ENCODE measurements around the gene PLXNA2. TPM values are rescaled to one million over a fixed set of nuclear protein-coding genes. Genes with fewer than 3 reads are reported as not detected.

Gene PLXNA2
- total and polyA plus RNA-seq, 2 of the 4 experiments (the other 2 are of a cell fraction): 0.72 to 1.1 TPM

- no peak overlapping the region for H2BK20ac ChIP-seq (ENCODE audit: low read depth, low read length)
- H3K27me3 ChIP-seq (ENCODE audit: control insufficient read depth, insufficient read depth, low read length): no peaks in the 10 kb centered on the region
- no peak overlapping the region for H3K14ac ChIP-seq (replicated peaks; ENCODE audit: low read depth, low read length)
- H3K9me3 ChIP-seq (ENCODE audit: control insufficient read depth, insufficient read depth, low read length): no peaks in the 10 kb centered on the region
- H3K4me2 ChIP-seq (ENCODE audit: low read depth, low read length): no peak overlapping the region
- in situ Hi-C loops (cut with MboI; ENCODE audit: low sequenced_read_pairs): no loop called here
- no peak overlapping the region for H2BK15ac ChIP-seq (ENCODE audit: low read depth, low read length)
- no peak overlapping the region for H2BK5ac ChIP-seq (ENCODE audit: low read depth, low read length, poor library complexity, severe bottlenecking)
- no peak overlapping the region for H2AK5ac ChIP-seq (ENCODE audit: low read depth, low read length)
- no CpG with 5 or more reads among the region's 6 CpGs for WGBS, 2 experiments (ENCODE audit: extremely low coverage in 2 of 2, insufficient read length in 1 of 2)
- H3K56ac ChIP-seq (ENCODE audit: extremely low read depth, insufficient read depth, low read length): no peak overlapping the region
- H3K9me1 ChIP-seq (ENCODE audit: insufficient read depth, low read length): no peaks in the 10 kb centered on the region; the same call in 1 of the 2 replicates
- H3K27ac ChIP-seq (ENCODE audit: insufficient read depth, low read length): no peak overlapping the region
- no peak overlapping the region for H4K5ac ChIP-seq (ENCODE audit: low read depth, low read length)
- intact Hi-C loops (cut with micrococcal nuclease): no loop called here
- H2AK9ac ChIP-seq (replicated peaks; ENCODE audit: low read depth, low read length, poor library complexity): no peak overlapping the region
- dilution Hi-C loops (cut with HindIII; ENCODE audit: low sequenced_read_pairs, unreplicated experiment): no loop called here
- DNase-seq (no peak), ATAC-seq (ENCODE audit: low read depth) (no peak)
- ChIA-PET CTCF (no interaction called here), POLR2A (ENCODE audit: unreplicated experiment) (no interaction called here)
- no peak overlapping the region for H4K91ac ChIP-seq (ENCODE audit: insufficient read depth, low read depth, low read length)
- no peak overlapping the region for H3K4ac ChIP-seq (ENCODE audit: low read depth, low read length)
- TF ChIP-seq MAFK (IDR thresholded peaks at IDR 0.05; ENCODE audit: low read depth, low read length) (no peak), CHD1 (IDR thresholded peaks at IDR 0.05; ENCODE audit: low read depth, low read length) (no peak), MAZ (IDR thresholded peaks at IDR 0.05; ENCODE audit: borderline replicate concordance, low read depth, low read length) (no peak), BHLHE40 (IDR thresholded peaks at IDR 0.05; ENCODE audit: low read depth, low read length) (no peak), FOS (IDR thresholded peaks at IDR 0.05; ENCODE audit: low read depth, low read length) (no peak), ELK1 (IDR thresholded peaks at IDR 0.05; ENCODE audit: borderline replicate concordance, low read depth, low read length) (no peak), RAD21 (IDR thresholded peaks at IDR 0.05; ENCODE audit: low read length) (no peak), POLR2A (IDR thresholded peaks at IDR 0.05; ENCODE audit: low read depth, low read length) (no peak)
- no peak overlapping the region for H2BK120ac ChIP-seq (ENCODE audit: low read depth, low read length)
- H3K18ac ChIP-seq (ENCODE audit: low read depth, low read length): no peak overlapping the region
- no peaks in the 10 kb centered on the region for H4K20me1 ChIP-seq (ENCODE audit: insufficient read depth, low read length)
- no TSS peak for BruUV-seq (replicated peaks)
- H3K23ac ChIP-seq (ENCODE audit: low read depth, low read length): no peak overlapping the region
- H3K4me1 ChIP-seq (ENCODE audit: control insufficient read depth, insufficient read depth, low read length): no peaks in the 10 kb centered on the region
- no peaks in the 10 kb centered on the region for H3K79me1 ChIP-seq (ENCODE audit: low read depth in 1 of 2, low read length in 2 of 2)
- H2AFZ ChIP-seq (replicated peaks; ENCODE audit: low read length, poor library complexity): no peak overlapping the region
- H3K4me3 ChIP-seq (ENCODE audit: insufficient read depth, low read depth, low read length): no peak overlapping the region
- no peak overlapping the region for H4K8ac ChIP-seq (ENCODE audit: low read depth in 2 of 2, low read length in 2 of 2)
- H3K36me3 ChIP-seq (ENCODE audit: control insufficient read depth, insufficient read depth, low read length): no peaks in the 10 kb centered on the region
- H3K9ac ChIP-seq (ENCODE audit: low read depth, low read length): no peak overlapping the region
Observed at GRCh38 chr1:208040821-208041297, 203.3 kb downstream of the PLXNA2 start.
